SK-N-SH (cell line): ENCODE data around the gene ANK2. TPM values are rescaled to one million over a fixed set of nuclear protein-coding genes. Genes with fewer than 3 reads are reported as not detected.

ENCODE experiments used
- CTCF ChIA-PET: fragments of 300-600, 350-600 bp; formaldehyde crosslinking; extraction: SDS; loops from one replicate; lab custom pipeline; 2021; lab: Yijun Ruan, JAX
- POLR2A ChIA-PET: fragments of 350-600 bp; sonication (Branson Sonifier 250); formaldehyde crosslinking; extraction: SDS; loops from one replicate; lab custom pipeline; 2020; ENCODE audit warnings: antibody characterized with exemption, inconsistent platforms; lab: Yijun Ruan, JAX
- DNase-seq: peaks from one replicate; pipeline ENCODE4 v3.0.0; 2012
- H2AFZ ChIP-seq: fragments of 200-600 bp; sonication (generic); 2 replicates; pipeline ENCODE4 v1.8.1; 2016; ENCODE audit warnings: antibody characterized with exemption, mild to moderate bottlenecking, low read depth
- H3F3A ChIP-seq: fragments of 200-600 bp; sonication (generic); replicated peaks from 2 replicates; pipeline ENCODE3; 2016; ENCODE audit warnings: antibody characterized with exemption, mild to moderate bottlenecking; ENCODE audit not compliant: insufficient read depth
- H3K27ac ChIP-seq, 2 experiments: fragments of 200-500 bp in 1 of 2; fragments of 200-600 bp in 1 of 2; sonication (Bioruptor generic) in 1 of 2; sonication (generic), shearing (Covaris generic) in 1 of 2; 2 replicates each; pipeline versions ENCODE4 v1.5.1 to v1.6.1; 2014 to 2016; ENCODE audit warnings: low read depth in 2 of 2, inconsistent platforms in 1 of 2, low read length in 1 of 2, mild to moderate bottlenecking in 1 of 2, mixed read lengths in 1 of 2
- H3K27me3 ChIP-seq: fragments of 200-600 bp; sonication (generic), shearing (Covaris generic); 2 replicates; pipeline ENCODE4 v1.6.1; 2016; ENCODE audit warnings: mixed run types; ENCODE audit not compliant: insufficient read depth
- H3K36me3 ChIP-seq, 2 experiments: fragments of 200-500 bp in 1 of 2; fragments of 200-600 bp in 1 of 2; sonication (Bioruptor generic) in 1 of 2; sonication (generic) in 1 of 2; replicated peaks in 1 of 2; 2 replicates each; pipeline versions ENCODE3 to v1.5.1; 2014 to 2016; ENCODE audit warnings: low read length in 1 of 2, mild to moderate bottlenecking in 1 of 2; ENCODE audit not compliant: insufficient read depth in 2 of 2, control insufficient read depth in 1 of 2
- H3K4me1 ChIP-seq, 2 experiments: fragments of 200-500 bp in 1 of 2; fragments of 200-600 bp in 1 of 2; sonication (Bioruptor generic) in 1 of 2; sonication (generic), shearing (Covaris generic) in 1 of 2; 2 replicates each; pipeline versions ENCODE4 v1.5.1 to v1.6.1; 2014 to 2016; ENCODE audit warnings: low read depth in 1 of 2, low read length in 1 of 2, mixed run types in 1 of 2; ENCODE audit not compliant: insufficient read depth in 2 of 2, control insufficient read depth in 1 of 2
- H3K4me2 ChIP-seq: fragments of 200-600 bp; sonication (generic), shearing (Covaris generic); 2 replicates; pipeline ENCODE4 v1.6.1; 2017; ENCODE audit warnings: mixed run types
- H3K4me3 ChIP-seq, 2 experiments: fragments of 200-500 bp in 1 of 2; fragments of 200-600 bp in 1 of 2; sonication (Bioruptor generic) in 1 of 2; sonication (generic), shearing (Covaris generic) in 1 of 2; 2 replicates each; pipeline versions ENCODE4 v1.5.1 to v1.8.1; 2014 to 2016; ENCODE audit warnings: low read depth in 2 of 2, inconsistent platforms in 1 of 2, low read length in 1 of 2, mild to moderate bottlenecking in 1 of 2, mixed read lengths in 1 of 2, moderate library complexity in 1 of 2
- H3K79me2 ChIP-seq: fragments of 200-600 bp; sonication (generic); 2 replicates; pipeline ENCODE4 v1.8.1; 2017; ENCODE audit warnings: mild to moderate bottlenecking; ENCODE audit not compliant: insufficient read depth
- H3K9ac ChIP-seq: fragments of 200-600 bp; sonication (generic); 2 replicates; pipeline ENCODE4 v1.6.1; 2017; ENCODE audit warnings: mixed run types
- H3K9me2 ChIP-seq: fragments of 200-600 bp; sonication (generic); 2 replicates; pipeline ENCODE4 v1.6.1; 2017; ENCODE audit warnings: mixed run types
- H3K9me3 ChIP-seq: fragments of 200-600 bp; sonication (generic); 2 replicates; pipeline ENCODE4 v1.6.1; 2017; ENCODE audit warnings: mixed run types, mild to moderate bottlenecking, moderate library complexity
- H4K20me1 ChIP-seq: fragments of 200-600 bp; sonication (generic); 2 replicates; pipeline ENCODE4 v1.6.1; 2017; ENCODE audit warnings: mild to moderate bottlenecking, mixed run types; ENCODE audit not compliant: insufficient read depth
- CHD2 ChIP-seq: fragments of 150-350 bp; IDR thresholded peaks from 2 replicates; pipeline ENCODE4 v1.6.1; 2018; ENCODE audit warnings: low read length; ENCODE audit not compliant: partially characterized antibody
- CTCF ChIP-seq: fragments of 200-600 bp; sonication (generic); IDR thresholded peaks from 2 replicates; pipeline ENCODE4 v1.6.1; 2017; ENCODE audit warnings: antibody characterized with exemption, mild to moderate bottlenecking, moderate library complexity
- FOSL2 ChIP-seq: IDR thresholded peaks from 2 replicates; pipeline ENCODE4 v1.4.0; 2012; ENCODE audit warnings: low read depth, mild to moderate bottlenecking, moderate library complexity, borderline replicate concordance
- FOXM1 ChIP-seq: IDR thresholded peaks from 2 replicates; pipeline ENCODE4 v1.4.0; 2012; ENCODE audit warnings: low read depth, mild to moderate bottlenecking
- GABPA ChIP-seq: IDR thresholded peaks from 2 replicates; pipeline ENCODE4 v1.4.0; 2012; ENCODE audit warnings: low read depth, mild to moderate bottlenecking
- GATA2 ChIP-seq: sonication (generic); formaldehyde crosslinking; IDR thresholded peaks from 2 replicates; pipeline ENCODE4 v1.5.0; 2020; ENCODE audit warnings: mild to moderate bottlenecking, missing genetic modification reagents
- MAX ChIP-seq: IDR thresholded peaks from 2 replicates; pipeline ENCODE4 v1.4.0; 2012; ENCODE audit warnings: low read depth
- NFIC ChIP-seq: IDR thresholded peaks from 2 replicates; pipeline ENCODE4 v1.4.0; 2012; ENCODE audit warnings: borderline replicate concordance
- NRF1 ChIP-seq: IDR thresholded peaks from 2 replicates; pipeline ENCODE4 v1.6.1; 2012; ENCODE audit warnings: low read depth, mild to moderate bottlenecking, low read length
- RCOR1 ChIP-seq: fragments of 150-350 bp; IDR thresholded peaks from 2 replicates; pipeline ENCODE4 v1.6.1; 2017; ENCODE audit warnings: antibody characterized with exemption, low read length
- REST ChIP-seq: IDR thresholded peaks from 2 replicates; pipeline ENCODE4 v1.6.1; 2012; ENCODE audit warnings: mild to moderate bottlenecking, low read depth, low read length, moderate library complexity
- RXRA ChIP-seq: IDR thresholded peaks from 2 replicates; pipeline ENCODE4 v1.4.0; 2012; ENCODE audit warnings: low read depth, mild to moderate bottlenecking, borderline replicate concordance
- SIN3A ChIP-seq: IDR thresholded peaks from 2 replicates; pipeline ENCODE4 v1.6.1; 2012; ENCODE audit warnings: low read depth, mild to moderate bottlenecking, low read length, moderate library complexity, borderline replicate concordance
- TCF12 ChIP-seq: IDR thresholded peaks from 2 replicates; pipeline ENCODE4 v1.4.0; 2012
- TEAD4 ChIP-seq: IDR thresholded peaks from 2 replicates; pipeline ENCODE4 v1.4.0; 2012; ENCODE audit warnings: mild to moderate bottlenecking, borderline replicate concordance; ENCODE audit not compliant: insufficient read depth
- YY1 ChIP-seq: IDR thresholded peaks from 2 replicates; pipeline ENCODE4 v1.4.0; 2012; ENCODE audit warnings: low read depth, mild to moderate bottlenecking
- WGBS: methylation state at CpG from one replicate; pipeline ENCODE4 v1.1.6; 2017; ENCODE audit warnings: low lambda C conversion rate; 5-methylcytosine and 5-hydroxymethylcytosine counted together
- polyA plus RNA-seq, 3 experiments: library from polyadenylated mRNA; depleted of rRNA; stranded (reverse); fragments of >200 nt; gene quantifications; 2 replicates each; pipeline ENCODE4 v1.2.3, GENCODE V29; 2012

Gene ANK2
- polyA plus RNA-seq, 1 of the 3 experiments (the other 2 are of a cell fraction): 0.69 TPM

GRCh38 chr4:113405874-113406722 is 356.6 kb downstream of the ANK2 start:
- Histone ChIP-seq H3K4me1 (no peaks in the 10 kb centered on the region), H3K9me3 (no peaks in the 10 kb centered on the region), H3K27ac (no peak overlapping the region), H2AFZ (no peak overlapping the region), H3K4me2 (no peak overlapping the region), H3K36me3 (no peaks in the 10 kb centered on the region), H3K79me2 (no peaks in the 10 kb centered on the region), H4K20me1 (no peaks in the 10 kb centered on the region), H3K9ac (no peak overlapping the region), H3F3A (no peaks in the 10 kb centered on the region), H3K9me2 (no peaks in the 10 kb centered on the region), H3K27me3 (no peaks in the 10 kb centered on the region), H3K4me3 (no peak overlapping the region)
- 94% methylated on average over 6 of the region's 7 CpGs for WGBS
- DNase-seq: no peak
- ChIA-PET CTCF (interaction anchor here (7.1 kb wide), 1 partner anchor 11 kb away, joined by 35 read pairs; no protein-coding TSS in a partner anchor), POLR2A (no interaction called here)
- TF ChIP-seq REST (no peak), YY1 (no peak), FOSL2 (no peak), TCF12 (no peak), FOXM1 (no peak), TEAD4 (no peak), GABPA (no peak), RCOR1 (no peak), NFIC (no peak), GATA2 (CRISPR knock-in tag) (no peak), NRF1 (no peak), SIN3A (no peak), RXRA (no peak), MAX (no peak), CHD2 (no peak), CTCF (no peak)
